Measurements from ENCODE around the gene KIF25. TPM values are rescaled to one million over a fixed set of nuclear protein-coding genes. Genes with fewer than 3 reads are reported as not detected.
"Not testable (repeated sequence)": the region's sequence is repeated elsewhere in the genome, so short reads cannot be mapped to it uniquely, and the experiment has no call there.

The KIF25 gene
- total and polyA plus RNA-seq, 11 donors: 0.11 to 0.29 (median 0.16) TPM; not detected in 5

- Histone ChIP-seq H3K27me3 (no peaks in the 10 kb centered on the region), H3K36me3 (no peaks in the 10 kb centered on the region), H3K4me1 (no peaks in the 10 kb centered on the region), H3K9me3 (no peaks in the 10 kb centered on the region), H3K4me3 (no peak overlapping the region), H3K27ac (no peak overlapping the region)
- DNase-seq (no peak), ATAC-seq (no peak)
- intact Hi-C loops (cut with DNase I): no loop called here
- TF ChIP-seq CTCF (IDR thresholded peaks at IDR 0.05): no peak
- TF ChIP-seq POLR2A (IDR thresholded peaks at IDR 0.05): no peak
- WGBS, 4 donors: 71 to 86% (median 83%) methylated on average over 4 of the region's 4 CpGs
Measured at GRCh38 chr6:168072730-168073129, 75.3 kb downstream of the KIF25 start.

- TF ChIP-seq POLR2A (IDR thresholded peaks at IDR 0.05) (no peak), CTCF (IDR thresholded peaks at IDR 0.05) (no peak)
- ATAC-seq (no peak), DNase-seq (no peak)
- WGBS, 4 donors: 81 to 94% (median 88%) methylated on average over 9 to 13 of the region's 13 CpGs
- Histone ChIP-seq H3K4me1 (peaks cover 0 to 8% (median 2%) of the 10 kb centered on the region in 12 donors), H3K27ac (no peak overlapping the region), H3K27me3 (no peaks in the 10 kb centered on the region), H3K9me3 (no peaks in the 10 kb centered on the region), H3K4me3 (no peak overlapping the region), H3K36me3 (no peaks in the 10 kb centered on the region)
- intact Hi-C loops (cut with DNase I): no loop called here
Measured at GRCh38 chr6:168073937-168074730, 76.7 kb downstream of the KIF25 start.

- DNase-seq (no peak), ATAC-seq (no peak)
- Histone ChIP-seq H3K27me3 (no peaks in the 10 kb centered on the region), H3K4me1 (peaks cover 0 to 11% (median 3%) of the 10 kb centered on the region in 12 donors), H3K36me3 (no peaks in the 10 kb centered on the region), H3K27ac (no peak overlapping the region), H3K9me3 (no peaks in the 10 kb centered on the region), H3K4me3 (no peak overlapping the region)
- intact Hi-C loops (cut with DNase I): no loop called here
- no peak for TF ChIP-seq CTCF (IDR thresholded peaks at IDR 0.05)
- TF ChIP-seq POLR2A (IDR thresholded peaks at IDR 0.05): no peak
- 81 to 91% (median 88%) methylated on average over 5 to 13 of the region's 13 CpGs for WGBS, 4 donors
Measured at GRCh38 chr6:168075216-168075615, 77.7 kb downstream of the KIF25 start.

GRCh38 chr6:168075787-168076202 is 78.3 kb downstream of the KIF25 start:
- Histone ChIP-seq H3K36me3 (no peaks in the 10 kb centered on the region), H3K27ac (no peak overlapping the region), H3K9me3 (no peaks in the 10 kb centered on the region), H3K4me3 (no peak overlapping the region), H3K27me3 (no peaks in the 10 kb centered on the region), H3K4me1 (peaks cover 0 to 11% (median 3%) of the 10 kb centered on the region in 12 donors)
- ATAC-seq (no peak), DNase-seq (no peak)
- intact Hi-C loops (cut with DNase I): no loop called here
- TF ChIP-seq POLR2A (IDR thresholded peaks at IDR 0.05): no peak
- no peak for TF ChIP-seq CTCF (IDR thresholded peaks at IDR 0.05)
- WGBS, 4 donors: 90 to 98% (median 94%) methylated on average over 13 to 34 of the region's 34 CpGs

- H3K4me3 ChIP-seq; H3K27me3 ChIP-seq; ATAC-seq; intact Hi-C loops (cut with DNase I); H3K27ac ChIP-seq; DNase-seq; H3K36me3 ChIP-seq; H3K9me3 ChIP-seq: not testable (repeated sequence)
- WGBS, 4 donors: 90 to 96% (median 93%) methylated on average over 6 to 7 of the region's 7 CpGs
- peaks cover 0 to 11% (median 3%) of the 10 kb centered on the region in 12 donors for H3K4me1 ChIP-seq
Measured at GRCh38 chr6:168077401-168077800, 79.9 kb downstream of the KIF25 start.

Data from heart left ventricle (tissue), 16 donors.